CD4-positive, alpha-beta T cell treated with Interleukin-15 for 4 hours (primary cell): ENCODE data around the gene PCBP3.
"Not testable (repeated sequence)": the region's sequence is repeated elsewhere in the genome, so short reads cannot be mapped to it uniquely, and the experiment has no call there.

Experiments
- DNase-seq: peaks from one replicate; pipeline ENCODE4 v3.0.0-alpha.2; 2020; ENCODE audit warnings: low spot score

PCBP3 gene

DNA sequence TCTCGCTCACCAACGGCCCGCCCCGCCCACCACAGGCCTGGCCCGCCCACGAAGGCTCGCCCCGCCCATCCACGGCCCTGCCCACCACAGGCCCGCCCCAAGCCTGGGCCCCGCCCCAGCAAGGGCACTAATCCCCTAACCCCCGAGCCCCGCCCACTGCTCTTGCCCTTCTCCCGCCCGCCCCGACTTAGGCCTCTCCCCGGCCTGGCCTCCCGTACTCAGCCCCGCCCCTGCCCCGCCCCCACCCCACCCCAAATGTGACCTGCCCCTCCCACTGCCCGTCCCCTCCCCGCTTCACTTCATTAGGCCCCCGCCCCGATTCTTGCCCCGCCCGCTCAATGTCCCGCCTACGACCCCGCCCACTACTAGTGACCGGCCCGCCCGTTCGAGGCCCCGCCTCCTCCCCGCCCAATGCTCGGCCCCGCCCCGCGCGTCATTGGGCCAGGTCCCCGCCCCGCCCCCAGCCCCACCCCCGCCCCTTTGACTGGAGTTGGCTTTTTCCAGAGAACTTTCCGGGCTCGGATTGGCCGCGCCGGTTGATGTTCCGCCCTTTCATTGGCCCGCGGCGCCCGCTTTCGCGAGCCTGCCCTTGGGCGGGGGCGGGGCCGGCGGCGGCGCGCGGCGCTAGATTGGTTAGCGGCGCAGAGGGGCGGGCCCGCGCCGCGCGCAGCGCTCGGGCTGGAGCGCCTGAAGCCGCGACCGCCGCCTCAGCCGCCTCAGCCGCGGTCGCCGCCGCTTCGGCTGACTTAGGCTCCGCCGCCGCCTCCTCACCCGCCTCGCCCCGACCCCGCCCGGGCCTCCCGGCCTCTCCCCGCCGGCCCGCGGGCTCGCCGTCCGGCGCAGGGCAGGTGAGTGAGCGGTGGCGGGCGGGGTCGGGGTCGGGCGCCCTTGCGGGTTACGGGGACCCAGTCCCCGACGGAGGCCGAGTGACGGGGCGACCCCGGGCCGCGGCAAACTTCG lies at the start of gene PCBP3:
Gene PCBP3 (plus strand): TSS at position 705 of the 960 bp plus-strand sequence. CDS start 206,361 bp downstream, outside the sequence.
- DNase-seq: peak; percentile 88

DNA sequence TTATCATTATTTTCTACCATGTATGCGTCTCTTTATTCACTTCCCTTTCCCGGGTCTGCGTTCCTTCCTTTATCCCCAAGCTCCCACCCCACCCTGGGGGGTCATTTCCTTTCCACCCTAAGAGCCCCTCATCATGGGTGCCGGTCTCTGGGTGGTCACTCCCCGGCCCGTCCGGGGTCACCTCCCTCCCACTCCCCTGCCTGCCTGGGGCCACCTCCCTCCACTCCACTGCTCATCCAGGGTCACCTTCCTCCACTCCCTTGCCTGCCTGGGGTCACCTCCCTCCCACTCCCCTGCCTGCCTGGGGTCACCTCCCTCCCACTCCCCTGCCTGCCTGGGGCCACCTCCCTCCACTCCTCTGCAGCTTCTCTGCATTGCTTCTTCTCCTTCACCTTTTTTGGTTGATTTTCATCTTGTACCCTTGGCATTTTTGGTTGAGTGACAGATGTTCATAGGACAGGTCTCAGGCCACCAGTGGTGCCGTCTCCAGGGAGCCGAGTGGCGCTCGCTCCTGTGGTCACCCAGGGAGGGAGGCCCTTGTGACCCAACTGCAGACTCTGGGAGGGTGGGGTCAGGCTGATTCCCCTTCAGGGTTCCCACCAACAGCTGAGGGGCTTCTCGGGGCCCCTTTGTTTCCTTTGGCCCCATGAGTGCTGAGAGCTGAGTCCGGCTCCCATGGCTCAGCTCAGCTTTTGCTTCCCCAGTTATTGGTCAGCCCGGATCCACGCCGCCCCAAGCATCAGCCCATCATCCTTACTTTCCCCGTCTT lies 48.6 kb upstream of the PCBP3 start:
- DNase-seq: no peak

GRCh38 chr21:45595574-45596295 lies 47.8 kb upstream of the PCBP3 start:
- no peak for DNase-seq

DNA sequence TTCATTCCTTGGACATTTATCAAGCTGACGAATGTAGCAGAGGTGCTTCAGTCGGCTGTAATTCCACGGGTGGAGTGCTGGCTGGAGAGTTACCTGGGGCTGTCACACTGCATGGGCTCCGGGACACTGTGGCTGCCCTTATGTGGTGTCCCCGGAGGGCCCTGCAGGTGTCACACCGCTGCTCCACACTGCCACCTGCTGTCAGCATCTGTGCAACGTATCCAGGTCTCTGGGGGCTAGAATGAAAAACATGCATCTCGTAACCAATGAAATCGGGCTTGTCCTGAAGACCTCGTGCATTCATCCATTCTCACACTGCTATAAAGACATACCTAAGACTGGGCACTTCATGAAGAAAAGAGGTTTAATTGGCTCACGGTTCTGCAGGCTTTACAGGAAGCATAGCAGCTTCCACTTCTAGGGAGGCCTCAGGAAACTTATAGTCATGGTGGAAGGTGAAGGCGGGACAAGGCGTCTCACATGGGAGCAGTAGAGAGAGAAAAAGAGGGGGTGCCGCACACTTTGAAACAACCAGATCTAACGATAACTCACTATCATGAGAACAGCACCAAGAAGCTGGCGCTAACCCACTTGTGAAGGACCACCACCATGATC lies 46.7 kb upstream of the PCBP3 start:
- DNase-seq: peak; percentile 82

GRCh38 chr21:45598109-45598508 lies 45.4 kb upstream of the PCBP3 start:
- no peak for DNase-seq

DNA sequence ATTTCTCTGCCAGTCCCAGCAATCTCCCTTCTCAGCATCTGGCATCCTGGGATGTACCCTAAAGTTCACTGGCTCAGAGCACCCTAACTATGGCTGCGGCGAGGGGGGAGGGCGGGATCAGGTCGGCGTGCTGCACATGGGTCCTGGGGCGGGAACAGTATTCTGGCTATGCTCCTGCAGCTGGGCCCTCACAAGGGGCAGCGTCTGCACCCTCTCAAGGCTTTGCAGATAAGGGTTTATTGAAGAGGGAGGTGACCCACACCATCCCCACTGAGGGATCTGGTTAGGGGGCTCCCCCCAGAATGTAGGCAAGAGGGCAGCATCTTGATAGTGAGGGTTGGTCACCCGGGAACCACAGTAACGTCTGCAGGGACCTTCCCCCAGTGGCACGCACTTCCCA lies 44.9 kb upstream of the PCBP3 start:
- no peak for DNase-seq

GRCh38 chr21:45599146-45599581 lies 44.4 kb upstream of the PCBP3 start:
- no peak for DNase-seq

GRCh38 chr21:45600248-45600647 lies 43.3 kb upstream of the PCBP3 start:
- no peak for DNase-seq

DNA sequence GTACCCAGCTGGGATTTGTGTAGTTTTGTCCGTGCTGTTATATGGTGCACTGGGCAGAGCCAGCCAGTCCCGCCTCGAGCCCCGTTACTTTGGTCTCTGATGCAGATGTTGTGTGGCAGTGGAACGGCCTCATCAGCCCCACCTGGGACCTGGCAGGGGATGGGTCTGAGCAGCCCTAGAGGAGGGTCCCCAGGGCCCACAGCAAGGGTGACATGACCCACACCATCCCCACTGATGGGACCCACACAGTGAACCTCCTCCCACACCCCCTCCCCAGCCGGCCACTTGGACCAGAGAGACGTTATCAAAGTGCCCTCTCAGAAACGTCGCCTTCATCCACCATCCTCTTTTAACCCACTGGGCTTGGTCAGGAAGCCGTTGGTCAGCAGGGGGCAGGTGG lies 42.0 kb upstream of the PCBP3 start:
- DNase-seq: no peak

DNA sequence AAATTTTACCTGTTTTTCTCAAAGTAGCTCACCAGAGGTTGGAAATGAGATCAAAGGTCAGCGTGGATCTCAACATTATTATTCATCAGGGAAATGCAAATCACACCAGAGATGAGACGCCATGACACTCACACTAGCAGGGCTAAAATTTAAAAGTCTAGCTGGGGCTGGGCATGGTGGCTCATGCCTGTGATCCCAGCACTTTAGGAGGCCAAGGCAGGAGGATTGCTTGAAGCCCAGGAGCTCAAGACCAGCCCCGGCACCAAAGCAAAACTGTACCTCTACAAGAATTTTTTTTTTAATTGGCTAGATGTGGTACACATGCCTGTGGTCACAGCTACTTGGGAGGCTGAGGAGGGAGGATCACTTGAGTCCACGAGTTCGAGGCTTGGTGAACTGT lies 41.4 kb upstream of the PCBP3 start:
- no peak for DNase-seq

GRCh38 chr21:45603481-45603880 lies 40.0 kb upstream of the PCBP3 start:
- DNase-seq: no peak

DNA sequence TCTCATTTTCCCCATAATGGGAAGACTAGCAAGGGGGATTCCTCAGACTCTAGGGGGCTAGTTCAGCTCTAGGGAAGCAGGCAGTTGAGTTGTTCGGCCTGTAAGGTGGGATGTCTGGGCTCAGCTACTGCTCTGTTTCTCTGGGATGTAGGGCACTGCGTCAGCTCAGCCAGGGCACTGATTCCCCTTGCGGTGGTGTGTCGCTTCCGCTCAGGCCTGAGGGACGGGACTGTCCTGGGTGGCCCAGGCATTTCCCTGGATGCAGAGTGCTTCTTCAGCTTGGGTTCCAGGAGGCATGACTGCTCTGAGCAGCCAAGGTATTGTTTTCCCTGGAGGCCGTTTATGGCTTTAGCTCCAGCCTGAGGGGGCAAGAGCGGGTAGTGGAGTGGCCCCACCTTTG lies 38.8 kb upstream of the PCBP3 start:
- not testable (repeated sequence) for DNase-seq

DNA sequence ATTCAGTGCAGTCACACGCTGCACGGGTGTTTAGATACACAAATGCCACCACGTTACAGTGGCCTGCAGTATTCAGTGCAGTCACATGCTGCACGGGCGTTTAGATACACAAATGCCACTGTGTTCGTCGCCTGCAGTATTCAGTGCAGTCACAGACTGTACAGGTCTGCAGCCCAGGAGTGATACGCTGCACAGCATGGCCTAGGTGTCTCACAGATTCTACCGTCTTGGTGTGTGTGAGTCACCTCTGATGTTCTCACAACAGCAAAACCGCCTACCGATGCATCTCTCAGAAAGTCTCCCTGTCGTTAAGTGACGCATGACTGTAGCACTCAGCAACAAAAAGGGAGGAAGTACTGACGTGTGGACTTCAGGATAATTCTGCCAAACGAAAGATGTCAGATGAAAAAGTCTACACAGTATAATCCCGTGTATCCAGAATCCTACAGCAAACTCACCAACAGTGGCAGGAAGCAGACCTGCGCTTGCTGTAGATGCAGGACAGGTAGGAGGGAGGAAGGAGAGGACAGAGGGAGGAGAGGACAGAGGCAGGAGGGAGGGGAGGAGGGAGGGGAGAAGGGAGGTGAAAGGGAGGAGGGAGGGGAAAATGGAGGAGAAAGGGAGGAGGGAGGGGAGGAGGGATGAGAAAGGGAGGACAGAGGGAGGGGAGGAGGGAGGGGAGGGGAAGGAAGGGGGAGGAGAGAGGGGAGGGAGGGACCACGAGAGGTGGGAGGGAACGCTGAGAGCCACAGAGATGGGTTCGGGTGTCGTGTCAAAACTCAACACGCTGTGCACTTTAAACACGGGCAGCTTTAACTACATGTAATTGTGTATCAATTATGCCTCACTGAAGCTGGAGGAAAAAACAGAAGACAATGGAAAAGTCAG lies 36.3 kb upstream of the PCBP3 start:
- peak; percentile 51 for DNase-seq

GRCh38 chr21:45607909-45608295 lies 35.6 kb upstream of the PCBP3 start:
- no peak for DNase-seq

- peak; percentile 4 for DNase-seq
Observed at GRCh38 chr21:45608747-45609470, 34.6 kb upstream of the PCBP3 start.

GRCh38 chr21:45609616-45610015 lies 33.9 kb upstream of the PCBP3 start:
- DNase-seq: not testable (repeated sequence)

GRCh38 chr21:45611296-45611695 lies 32.2 kb upstream of the PCBP3 start:
- DNase-seq: no peak

DNA sequence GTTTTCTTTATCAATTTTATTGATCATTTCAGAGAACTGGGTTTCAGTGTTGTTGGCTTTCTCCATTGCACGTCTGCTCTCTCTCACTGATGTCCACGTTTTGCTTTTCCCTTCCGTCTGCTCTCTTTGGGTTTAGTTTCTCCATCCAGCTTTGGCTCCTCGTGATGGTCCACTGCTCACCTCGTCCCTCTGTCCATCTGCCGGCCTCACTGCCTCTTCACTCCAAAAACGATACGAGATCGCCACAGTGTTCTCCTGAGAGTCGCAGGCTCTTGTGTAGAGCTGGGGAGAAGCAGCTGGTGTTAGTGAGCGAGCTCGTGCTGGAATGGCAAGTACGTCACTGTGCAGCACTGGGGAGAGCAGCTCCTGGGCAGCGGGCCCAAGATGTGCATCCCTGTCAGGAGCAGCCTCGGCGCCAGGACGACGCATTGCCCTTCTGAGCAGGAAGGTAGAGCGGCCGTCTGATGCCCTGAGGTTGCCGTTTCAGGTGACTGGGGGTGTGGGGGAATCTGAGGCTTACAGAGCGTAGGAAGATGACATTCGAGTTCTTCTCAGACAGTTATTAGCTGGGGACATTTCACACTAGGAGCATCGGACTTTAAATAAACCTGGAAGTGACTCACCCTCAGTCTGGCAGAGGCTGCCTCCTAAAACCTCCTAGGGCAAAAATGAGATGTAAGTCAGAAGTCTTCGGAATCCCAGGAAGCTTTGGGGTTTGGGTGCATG lies 31.4 kb upstream of the PCBP3 start:
- DNase-seq: no peak

- DNase-seq: not testable (repeated sequence)
Observed at GRCh38 chr21:45612665-45613019, 30.9 kb upstream of the PCBP3 start.

DNA sequence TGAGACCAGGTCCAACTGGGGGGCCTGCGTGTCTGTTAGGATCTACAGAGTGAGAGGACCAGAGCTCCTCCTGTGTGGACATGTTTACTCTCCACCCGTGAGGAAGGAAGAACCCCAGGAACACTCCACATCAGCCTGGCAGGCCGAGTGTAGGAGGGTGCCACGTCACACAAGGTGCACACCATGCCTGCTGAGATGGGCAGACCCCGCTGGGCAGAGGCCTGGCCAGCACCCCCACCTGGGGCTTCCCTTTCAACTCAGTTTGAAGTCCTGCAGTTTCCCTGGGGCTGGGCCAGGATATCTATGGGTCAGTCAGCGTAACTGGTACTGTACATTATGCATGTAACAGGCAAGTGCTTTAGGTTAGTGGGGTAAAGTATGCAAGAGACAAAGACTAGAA lies 30.1 kb upstream of the PCBP3 start:
- no peak for DNase-seq
